MM.1S (cell line): ENCODE data around the gene RHBDD1.

ENCODE experiments used
- EZH2 ChIP-seq: fragments of 300-600 bp; sonication (generic); optimal IDR thresholded peaks from 2 replicates; pipeline ENCODE3; 2017; ENCODE audit warnings: low read depth, mild to moderate bottlenecking, antibody characterized with exemption, low read length, mixed read lengths
- EZH2phosphoT487 ChIP-seq: fragments of 300-600 bp; sonication (generic); IDR thresholded peaks from 2 replicates; pipeline ENCODE4 v1.6.1; 2018; ENCODE audit warnings: antibody characterized with exemption, low read length
- TF ChIP-seq, protein P1 (sequence below): fragments of 300-600 bp; sonication (generic); IDR thresholded peaks from 2 replicates; pipeline ENCODE4 v1.5.1; 2016; ENCODE audit warnings: antibody characterized with exemption, low read length, mixed read lengths

GRCh38 chr2:226791487-226792081 is 44.3 kb upstream of the RHBDD1 start:
- TF ChIP-seq, protein P1, sequence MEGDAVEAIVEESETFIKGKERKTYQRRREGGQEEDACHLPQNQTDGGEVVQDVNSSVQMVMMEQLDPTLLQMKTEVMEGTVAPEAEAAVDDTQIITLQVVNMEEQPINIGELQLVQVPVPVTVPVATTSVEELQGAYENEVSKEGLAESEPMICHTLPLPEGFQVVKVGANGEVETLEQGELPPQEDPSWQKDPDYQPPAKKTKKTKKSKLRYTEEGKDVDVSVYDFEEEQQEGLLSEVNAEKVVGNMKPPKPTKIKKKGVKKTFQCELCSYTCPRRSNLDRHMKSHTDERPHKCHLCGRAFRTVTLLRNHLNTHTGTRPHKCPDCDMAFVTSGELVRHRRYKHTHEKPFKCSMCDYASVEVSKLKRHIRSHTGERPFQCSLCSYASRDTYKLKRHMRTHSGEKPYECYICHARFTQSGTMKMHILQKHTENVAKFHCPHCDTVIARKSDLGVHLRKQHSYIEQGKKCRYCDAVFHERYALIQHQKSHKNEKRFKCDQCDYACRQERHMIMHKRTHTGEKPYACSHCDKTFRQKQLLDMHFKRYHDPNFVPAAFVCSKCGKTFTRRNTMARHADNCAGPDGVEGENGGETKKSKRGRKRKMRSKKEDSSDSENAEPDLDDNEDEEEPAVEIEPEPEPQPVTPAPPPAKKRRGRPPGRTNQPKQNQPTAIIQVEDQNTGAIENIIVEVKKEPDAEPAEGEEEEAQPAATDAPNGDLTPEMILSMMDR: peak; percentile 29
- TF ChIP-seq EZH2 (no peak), EZH2phosphoT487 (no peak)
